COLO668 (cell line): Measurements from ENCODE around the gene BRCC3.

ENCODE experiments used
- DNase-seq: peaks from one replicate; lab custom pipeline; 2025; ENCODE audit not compliant: unreplicated experiment; lab: John Stamatoyannopoulos, UW

Gene BRCC3

GRCh38 chrX:155070975-155071693 is at the start of gene BRCC3, which contains the start of the genes CMC4 and MTCP1:
Gene BRCC3, plus strand, starts transcription at chrX:155071508. Its CDS starts 20 bp downstream, at chrX:155071528.
Gene CMC4, minus strand, starts transcription at chrX:155071136. Its CDS starts 7,113 bp downstream, at chrX:155064023.
Gene MTCP1, minus strand, starts transcription at chrX:155071136. Its CDS starts 5,126 bp downstream, at chrX:155066010.
- DNase-seq, result peak; percentile 99

- DNase-seq, result no peak
These were observed 48.7 kb upstream of the BRCC3 start, which contains the start of gene F8 for GRCh38 chrX:155022585-155022984. Gene F8, minus strand, starts transcription at chrX:155022723. Its CDS starts 171 bp downstream, at chrX:155022552.

- DNase-seq, result no peak
These were observed 47.1 kb upstream of the BRCC3 start for GRCh38 chrX:155023907-155024833.

- DNase-seq, result no peak
These were observed 44.9 kb upstream of the BRCC3 start for GRCh38 chrX:155026420-155026726.

- peak; percentile 99 for DNase-seq
These were observed 44.4 kb upstream of the BRCC3 start, which contains the start of gene FUNDC2 for GRCh38 chrX:155026727-155027508. Gene FUNDC2, plus strand, starts transcription at chrX:155026844. Its CDS starts 95 bp downstream, at chrX:155026939.

GRCh38 chrX:155027509-155028066 is 43.7 kb upstream of the BRCC3 start:
- no peak for DNase-seq

- DNase-seq, result no peak
These were observed 43.2 kb upstream of the BRCC3 start for GRCh38 chrX:155028129-155028528.

GRCh38 chrX:155028877-155029291 is 42.4 kb upstream of the BRCC3 start:
- DNase-seq, result no peak

- no peak for DNase-seq
These were observed 39.7 kb upstream of the BRCC3 start for GRCh38 chrX:155031657-155032056.

- no peak for DNase-seq
These were observed 35.6 kb upstream of the BRCC3 start for GRCh38 chrX:155035688-155036087.

GRCh38 chrX:155046129-155046810 is 25.0 kb upstream of the BRCC3 start:
- DNase-seq, result no peak

GRCh38 chrX:155046811-155047528 is 24.3 kb upstream of the BRCC3 start:
- no peak for DNase-seq

GRCh38 chrX:155048977-155049619 is 22.2 kb upstream of the BRCC3 start:
- peak; percentile 52 for DNase-seq

- no peak for DNase-seq
These were observed 18.4 kb upstream of the BRCC3 start for GRCh38 chrX:155052738-155053498.

- no peak for DNase-seq
These were observed 17.7 kb upstream of the BRCC3 start for GRCh38 chrX:155053656-155054055.

- DNase-seq, result no peak
These were observed 17.1 kb upstream of the BRCC3 start for GRCh38 chrX:155054255-155054654.

- no peak for DNase-seq
These were observed 15.8 kb upstream of the BRCC3 start for GRCh38 chrX:155055494-155055893.

- no peak for DNase-seq
These were observed 14.8 kb upstream of the BRCC3 start for GRCh38 chrX:155056471-155056870.
